PC-3 (cell line): ENCODE data around the gene IGSF9B.

Experiments
- CTCF ChIP-seq: fragments of 300-600 bp; sonication (generic); conservative IDR thresholded peaks from 2 replicates; pipeline ENCODE4 v1.5.1; 2017; ENCODE audit warnings: antibody characterized with exemption, low read depth, mild to moderate bottlenecking, low read length
- EZH2 ChIP-seq: fragments of 300-600 bp; sonication (generic); IDR thresholded peaks from one replicate; pipeline ENCODE4 v1.6.1; 2017; ENCODE audit warnings: antibody characterized with exemption, mild to moderate bottlenecking, low read length; ENCODE audit not compliant: unreplicated experiment

GRCh38 chr11:133864756-133865155, 92.0 kb downstream of the IGSF9B start:
- no peak for TF ChIP-seq EZH2
- TF ChIP-seq CTCF = no peak
